ENCODE results near the gene DUSP19. TPM values are rescaled to one million over a fixed set of nuclear protein-coding genes. Genes with fewer than 3 reads are reported as not detected.
A peak's percentile ranks its signal among the peaks of the same experiment; 100 is the strongest.

DUSP19 gene
- total and polyA plus RNA-seq, 2 of the 13 experiments (the other 11 are each of a cell fraction or from before 2014, with no cell fraction given), result 1.3 to 1.9 TPM

DNA sequence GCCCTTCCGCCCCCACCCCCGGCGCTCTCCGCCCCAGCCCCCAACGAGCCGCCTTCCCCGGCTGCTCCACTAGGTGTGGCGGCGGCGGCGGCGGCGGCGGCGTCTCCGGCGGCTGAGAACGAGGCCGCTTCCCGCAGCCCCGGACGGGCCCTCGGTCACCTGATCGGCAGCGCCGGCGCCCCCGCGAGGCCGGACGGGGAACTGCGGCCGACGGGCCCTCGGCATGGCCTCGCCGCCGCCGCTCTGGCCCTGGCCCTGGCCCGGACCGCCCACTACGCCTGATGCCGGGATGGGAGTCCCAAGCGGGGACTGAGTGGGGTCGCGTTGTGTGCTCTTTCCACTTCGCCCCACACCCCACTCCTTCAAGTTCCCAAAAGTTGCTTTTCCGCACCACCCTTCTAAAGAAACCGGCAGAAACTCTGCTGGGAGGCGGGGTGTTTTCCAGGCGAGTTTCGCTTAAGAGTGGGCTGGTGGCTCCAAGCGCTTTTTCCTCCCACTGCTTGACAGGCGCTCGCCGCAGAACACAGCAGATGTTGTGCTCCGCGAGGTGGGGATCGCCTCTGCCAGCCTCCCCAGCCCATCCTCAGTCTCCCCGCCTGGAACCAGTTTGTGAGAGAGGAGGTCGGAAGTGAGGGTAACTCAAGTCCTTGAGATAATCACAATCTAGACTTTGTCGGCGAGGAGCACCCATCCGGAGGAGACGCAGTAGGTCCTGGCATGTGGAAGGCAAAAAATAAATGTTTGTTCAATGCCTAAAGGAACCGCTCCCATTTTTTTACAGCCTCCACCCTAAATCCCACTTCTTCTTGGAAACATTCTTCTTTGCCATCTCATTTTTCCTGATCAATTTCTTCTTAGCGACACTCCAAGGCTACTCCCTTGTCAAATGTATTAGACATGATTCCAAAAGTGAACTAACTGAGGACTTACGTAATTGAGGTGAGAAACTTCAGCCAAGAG is 39.9 kb upstream of the DUSP19 start, which contains the start of gene NCKAP1 (continued):
- TF ChIP-seq ZNF20 (CRISPR knock-in tag; IDR thresholded peaks at IDR 0.05) (0 out of 2 replicates have a peak, but pooled peaks have one; percentile 25), RORA (CRISPR knock-in tag; IDR thresholded peaks at IDR 0.05) (peak; percentile 84; the same call in 1 of the 2 replicates), MEIS2 (CRISPR knock-in tag; IDR thresholded peaks at IDR 0.05) (peak; percentile 90), ZNF446 (CRISPR knock-in tag; IDR thresholded peaks at IDR 0.05) (no peak), JDP2 (CRISPR knock-in tag; IDR thresholded peaks at IDR 0.05; ENCODE audit: borderline replicate concordance) (peak; percentile 69; the same call in 1 of the 2 replicates), RXRA (CRISPR knock-in tag; IDR thresholded peaks at IDR 0.05) (no peak), MAZ (IDR thresholded peaks at IDR 0.05; ENCODE audit: borderline replicate concordance, low read depth, low read length) (no peak; the same call in 1 of the 2 replicates), MAZ (CRISPR knock-in tag; IDR thresholded peaks at IDR 0.05; ENCODE audit: low read depth) (peak; percentile 75), ZNF326 (CRISPR knock-in tag; IDR thresholded peaks at IDR 0.05; ENCODE audit: borderline replicate concordance) (no peak), TMF1 (CRISPR knock-in tag; IDR thresholded peaks at IDR 0.05; ENCODE audit: low read depth) (no peak; the same call in 1 of the 2 replicates), TAF15 (IDR thresholded peaks at IDR 0.05; ENCODE audit: low read depth, low read length, poor library complexity, severe bottlenecking) (no peak), SALL1 (CRISPR knock-in tag; IDR thresholded peaks at IDR 0.05) (peak; percentile 67; the same call in 1 of the 2 replicates), MAF1 (CRISPR knock-in tag; IDR thresholded peaks at IDR 0.05; ENCODE audit: borderline replicate concordance) (no peak), ZNF225 (CRISPR knock-in tag; IDR thresholded peaks at IDR 0.05) (no peak), CENPT (CRISPR knock-in tag; IDR thresholded peaks at IDR 0.05; ENCODE audit: low read depth) (no peak; the same call in 1 of the 2 replicates), ZNF17 (CRISPR knock-in tag; IDR thresholded peaks at IDR 0.05) (no peak), NCOA5 (CRISPR knock-in tag; IDR thresholded peaks at IDR 0.05) (no peak), ASH2L (IDR thresholded peaks at IDR 0.05; ENCODE audit: insufficient read length, low read depth, low read length) (peak; percentile 87), DMAP1 (CRISPR knock-in tag; IDR thresholded peaks at IDR 0.05) (no peak), EHMT2 (IDR thresholded peaks at IDR 0.05; ENCODE audit: borderline replicate concordance, low read depth, low read length) (no peak), ELF1 (CRISPR knock-in tag; IDR thresholded peaks at IDR 0.05) (no peak; the same call in 1 of the 2 replicates), NCOR1 (IDR thresholded peaks at IDR 0.05; ENCODE audit: borderline replicate concordance, low read length) (no peak)
- TF ChIP-seq, protein P1, sequence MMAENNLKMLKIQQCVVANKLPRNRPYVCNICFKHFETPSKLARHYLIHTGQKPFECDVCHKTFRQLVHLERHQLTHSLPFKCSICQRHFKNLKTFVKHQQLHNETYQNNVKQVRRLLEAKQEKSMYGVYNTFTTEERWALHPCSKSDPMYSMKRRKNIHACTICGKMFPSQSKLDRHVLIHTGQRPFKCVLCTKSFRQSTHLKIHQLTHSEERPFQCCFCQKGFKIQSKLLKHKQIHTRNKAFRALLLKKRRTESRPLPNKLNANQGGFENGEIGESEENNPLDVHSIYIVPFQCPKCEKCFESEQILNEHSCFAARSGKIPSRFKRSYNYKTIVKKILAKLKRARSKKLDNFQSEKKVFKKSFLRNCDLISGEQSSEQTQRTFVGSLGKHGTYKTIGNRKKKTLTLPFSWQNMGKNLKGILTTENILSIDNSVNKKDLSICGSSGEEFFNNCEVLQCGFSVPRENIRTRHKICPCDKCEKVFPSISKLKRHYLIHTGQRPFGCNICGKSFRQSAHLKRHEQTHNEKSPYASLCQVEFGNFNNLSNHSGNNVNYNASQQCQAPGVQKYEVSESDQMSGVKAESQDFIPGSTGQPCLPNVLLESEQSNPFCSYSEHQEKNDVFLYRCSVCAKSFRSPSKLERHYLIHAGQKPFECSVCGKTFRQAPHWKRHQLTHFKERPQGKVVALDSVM (CRISPR knock-in tag; IDR thresholded peaks at IDR 0.05), result no peak
- TF ChIP-seq, protein P2, sequence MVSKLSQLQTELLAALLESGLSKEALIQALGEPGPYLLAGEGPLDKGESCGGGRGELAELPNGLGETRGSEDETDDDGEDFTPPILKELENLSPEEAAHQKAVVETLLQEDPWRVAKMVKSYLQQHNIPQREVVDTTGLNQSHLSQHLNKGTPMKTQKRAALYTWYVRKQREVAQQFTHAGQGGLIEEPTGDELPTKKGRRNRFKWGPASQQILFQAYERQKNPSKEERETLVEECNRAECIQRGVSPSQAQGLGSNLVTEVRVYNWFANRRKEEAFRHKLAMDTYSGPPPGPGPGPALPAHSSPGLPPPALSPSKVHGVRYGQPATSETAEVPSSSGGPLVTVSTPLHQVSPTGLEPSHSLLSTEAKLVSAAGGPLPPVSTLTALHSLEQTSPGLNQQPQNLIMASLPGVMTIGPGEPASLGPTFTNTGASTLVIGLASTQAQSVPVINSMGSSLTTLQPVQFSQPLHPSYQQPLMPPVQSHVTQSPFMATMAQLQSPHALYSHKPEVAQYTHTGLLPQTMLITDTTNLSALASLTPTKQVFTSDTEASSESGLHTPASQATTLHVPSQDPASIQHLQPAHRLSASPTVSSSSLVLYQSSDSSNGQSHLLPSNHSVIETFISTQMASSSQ (IDR thresholded peaks at IDR 0.05; ENCODE audit: low read depth), result no peak
- TF ChIP-seq, protein P2 (CRISPR knock-in tag; IDR thresholded peaks at IDR 0.05; ENCODE audit: borderline replicate concordance), result no peak; the same call in 1 of the 2 replicates
